Measurements from ENCODE around the gene PSMA1.
"Not testable (repeated sequence)": the region's sequence is repeated elsewhere in the genome, so short reads cannot be mapped to it uniquely, and the experiment has no call there.

PSMA1 gene

GRCh38 chr11:14537134-14537599 is 17.0 kb upstream of the PSMA1 start:
- FAIRE-seq (peak; percentile 90), DNase-seq (ENCODE audit: extremely low spot score, insufficient read length, low read depth) (peak; percentile 18)

- DNase-seq (ENCODE audit: extremely low spot score, insufficient read length, low read depth); FAIRE-seq: not testable (repeated sequence)
Measured at GRCh38 chr11:14535166-14535565, 15.0 kb upstream of the PSMA1 start.

- FAIRE-seq (no peak), DNase-seq (ENCODE audit: extremely low spot score, insufficient read length, low read depth) (no peak)
Measured at GRCh38 chr11:14529951-14530350, 9.8 kb upstream of the PSMA1 start.

- DNase-seq (ENCODE audit: extremely low spot score, insufficient read length, low read depth) (no peak), FAIRE-seq (no peak)
Measured at GRCh38 chr11:14529321-14529720, 9.1 kb upstream of the PSMA1 start.

GRCh38 chr11:14522801-14523200 is 2.6 kb upstream of the PSMA1 start:
- no peak for DNase-seq (ENCODE audit: extremely low spot score, insufficient read length, low read depth)
- FAIRE-seq = no peak

- no peak for DNase-seq (ENCODE audit: extremely low spot score, insufficient read length, low read depth)
- no peak for FAIRE-seq
Measured at GRCh38 chr11:14522245-14522644, 2.1 kb upstream of the PSMA1 start.

- DNase-seq (ENCODE audit: extremely low spot score, insufficient read length, low read depth) (no peak), FAIRE-seq (no peak)
Measured at GRCh38 chr11:14520747-14521151, 563 bp upstream of the PSMA1 start.

GRCh38 chr11:14519597-14519916 is 629 bp downstream of the PSMA1 start:
- no peak for DNase-seq (ENCODE audit: extremely low spot score, insufficient read length, low read depth)

GRCh38 chr11:14518820-14519219 is 1.4 kb downstream of the PSMA1 start:
- DNase-seq (ENCODE audit: extremely low spot score, insufficient read length, low read depth) (no peak), FAIRE-seq (no peak)

More at GRCh38 chr11:14519597-14519916, 629 bp downstream of the PSMA1 start:
- no peak for FAIRE-seq

- DNase-seq (ENCODE audit: extremely low spot score, insufficient read length, low read depth) = no peak
- FAIRE-seq = no peak
Measured at GRCh38 chr11:14513800-14514199, 6.4 kb downstream of the PSMA1 start.

- DNase-seq (ENCODE audit: extremely low spot score, insufficient read length, low read depth) = no peak
- no peak for FAIRE-seq
Measured at GRCh38 chr11:14506532-14506931, 13.7 kb downstream of the PSMA1 start.

- no peak for FAIRE-seq
- DNase-seq (ENCODE audit: extremely low spot score, insufficient read length, low read depth) = no peak
Measured at GRCh38 chr11:14503023-14503422, 17.2 kb downstream of the PSMA1 start.

- FAIRE-seq (no peak), DNase-seq (ENCODE audit: extremely low spot score, insufficient read length, low read depth) (no peak)
Measured at GRCh38 chr11:14502039-14502438, 18.1 kb downstream of the PSMA1 start.

- FAIRE-seq (peak; percentile 77), DNase-seq (ENCODE audit: extremely low spot score, insufficient read length, low read depth) (no peak)
Measured at GRCh38 chr11:14500181-14500651, 20.0 kb downstream of the PSMA1 start.

- DNase-seq (ENCODE audit: extremely low spot score, insufficient read length, low read depth) (peak; percentile 80), FAIRE-seq (peak; percentile 85)
Measured at GRCh38 chr11:14499560-14500180, 20.5 kb downstream of the PSMA1 start, which contains the start of gene COPB1. TSS of gene COPB1 (minus strand) at chr11:14499811. CDS start at chr11:14498928, 883 bp downstream.

- no peak for DNase-seq (ENCODE audit: extremely low spot score, insufficient read length, low read depth)
- FAIRE-seq = no peak
Measured at GRCh38 chr11:14499178-14499559, 21.0 kb downstream of the PSMA1 start.

- no peak for FAIRE-seq
- DNase-seq (ENCODE audit: extremely low spot score, insufficient read length, low read depth) = no peak
Measured at GRCh38 chr11:14480716-14481115, 39.5 kb downstream of the PSMA1 start.

GRCh38 chr11:14471127-14471526 is 49.1 kb downstream of the PSMA1 start:
- FAIRE-seq (no peak), DNase-seq (ENCODE audit: extremely low spot score, insufficient read length, low read depth) (no peak)

GRCh38 chr11:14463623-14464022 is 56.6 kb downstream of the PSMA1 start:
- FAIRE-seq = no peak
- DNase-seq (ENCODE audit: extremely low spot score, insufficient read length, low read depth) = no peak

GRCh38 chr11:14460147-14460546 is 60.0 kb downstream of the PSMA1 start:
- no peak for FAIRE-seq
- no peak for DNase-seq (ENCODE audit: extremely low spot score, insufficient read length, low read depth)

GRCh38 chr11:14458377-14458776 is 61.8 kb downstream of the PSMA1 start:
- FAIRE-seq (no peak), DNase-seq (ENCODE audit: extremely low spot score, insufficient read length, low read depth) (no peak)
